ENCODE measurements around the gene NDUFB11. TPM values are rescaled to one million over a fixed set of nuclear protein-coding genes. Genes with fewer than 3 reads are reported as not detected.

NDUFB11 gene
- total RNA-seq, 1 donor from 2014 or later = 32.1 TPM

DNA sequence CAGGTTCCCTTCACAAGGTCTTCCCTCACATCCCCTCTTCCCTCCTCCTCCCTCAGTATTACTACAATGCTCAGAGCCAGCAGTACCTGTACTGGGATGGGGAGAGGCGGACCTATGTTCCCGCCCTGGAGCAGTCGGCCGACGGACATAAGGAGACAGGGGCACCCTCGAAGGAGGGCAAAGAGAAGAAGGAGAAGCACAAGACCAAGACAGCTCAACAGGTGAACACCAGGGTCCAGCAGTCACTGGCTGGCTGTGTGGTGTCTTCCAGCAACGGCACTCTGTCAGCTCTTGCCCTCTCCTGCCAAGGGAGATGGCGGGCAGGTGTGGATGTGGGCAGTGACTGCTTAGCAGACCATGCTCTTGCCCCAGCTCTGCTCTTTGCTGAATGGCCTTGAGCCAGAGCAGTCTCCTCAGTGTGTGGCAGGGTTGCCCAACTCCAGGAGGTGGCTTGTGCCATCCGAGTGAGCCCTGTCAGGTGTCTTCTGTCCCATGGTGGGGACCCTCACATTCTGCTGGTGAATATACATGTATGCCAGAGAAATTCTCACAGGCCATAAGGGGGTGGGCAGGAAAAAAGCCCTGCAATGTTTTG, 37.7 kb upstream of the NDUFB11 start:
- TF ChIP-seq, protein P1, sequence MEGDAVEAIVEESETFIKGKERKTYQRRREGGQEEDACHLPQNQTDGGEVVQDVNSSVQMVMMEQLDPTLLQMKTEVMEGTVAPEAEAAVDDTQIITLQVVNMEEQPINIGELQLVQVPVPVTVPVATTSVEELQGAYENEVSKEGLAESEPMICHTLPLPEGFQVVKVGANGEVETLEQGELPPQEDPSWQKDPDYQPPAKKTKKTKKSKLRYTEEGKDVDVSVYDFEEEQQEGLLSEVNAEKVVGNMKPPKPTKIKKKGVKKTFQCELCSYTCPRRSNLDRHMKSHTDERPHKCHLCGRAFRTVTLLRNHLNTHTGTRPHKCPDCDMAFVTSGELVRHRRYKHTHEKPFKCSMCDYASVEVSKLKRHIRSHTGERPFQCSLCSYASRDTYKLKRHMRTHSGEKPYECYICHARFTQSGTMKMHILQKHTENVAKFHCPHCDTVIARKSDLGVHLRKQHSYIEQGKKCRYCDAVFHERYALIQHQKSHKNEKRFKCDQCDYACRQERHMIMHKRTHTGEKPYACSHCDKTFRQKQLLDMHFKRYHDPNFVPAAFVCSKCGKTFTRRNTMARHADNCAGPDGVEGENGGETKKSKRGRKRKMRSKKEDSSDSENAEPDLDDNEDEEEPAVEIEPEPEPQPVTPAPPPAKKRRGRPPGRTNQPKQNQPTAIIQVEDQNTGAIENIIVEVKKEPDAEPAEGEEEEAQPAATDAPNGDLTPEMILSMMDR (IDR thresholded peaks at IDR 0.05; ENCODE audit: insufficient read depth, low read length, severe bottlenecking) = no peak
- H3K27me3 ChIP-seq (ENCODE audit: control insufficient read depth, insufficient read depth, low read length) = no peaks in the 10 kb centered on the region
- no peak for DNase-seq (ENCODE audit: low read depth)
- no peak overlapping the region for H3K4me3 ChIP-seq (ENCODE audit: low read depth, low read length)
- no peak for FAIRE-seq
- H3K36me3 ChIP-seq (ENCODE audit: control insufficient read depth, insufficient read depth, low read length) = peaks cover 11% of the 10 kb centered on the region

DNA sequence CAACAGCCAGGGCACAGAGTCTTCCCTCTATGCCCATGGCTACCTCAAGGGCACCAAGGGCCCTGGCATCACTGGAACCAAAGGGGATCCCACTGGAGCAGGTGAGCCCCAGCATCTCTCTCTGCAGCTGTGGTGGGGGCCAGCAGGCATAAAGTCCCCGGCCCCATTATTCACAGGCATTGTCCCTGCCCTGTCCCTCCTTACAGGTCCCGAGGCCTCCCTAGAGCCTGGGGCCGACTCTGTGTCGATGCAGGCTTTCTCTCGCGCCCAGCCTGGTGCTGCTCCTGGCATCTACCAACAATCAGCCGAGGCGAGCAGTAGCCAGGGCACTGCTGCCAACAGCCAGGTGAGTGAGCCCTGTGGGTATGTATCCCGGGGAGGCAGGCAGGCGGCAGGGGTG, 36.8 kb upstream of the NDUFB11 start:
- H3K36me3 ChIP-seq (ENCODE audit: control insufficient read depth, insufficient read depth, low read length) = peaks cover 14% of the 10 kb centered on the region
- FAIRE-seq (no peak), DNase-seq (ENCODE audit: low read depth) (no peak)

DNA sequence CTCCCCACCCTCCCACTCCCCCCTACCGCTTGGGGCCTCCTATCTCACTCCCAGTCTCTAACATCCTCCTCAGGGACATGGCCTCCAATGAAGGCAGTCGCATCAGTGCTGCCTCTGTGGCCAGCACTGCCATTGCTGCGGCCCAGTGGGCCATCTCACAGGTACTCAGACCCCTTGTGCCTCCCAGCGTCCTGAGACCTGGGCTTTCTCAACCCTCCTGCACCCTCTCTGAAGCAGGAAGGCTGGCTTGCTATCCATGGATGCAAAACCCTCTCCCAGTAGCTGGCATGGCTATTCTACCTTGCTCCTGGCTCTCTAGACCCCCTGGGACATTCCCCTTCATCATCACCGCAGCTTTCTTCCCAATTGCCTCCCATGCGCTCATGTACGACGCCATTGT, 35.8 kb upstream of the NDUFB11 start:
- Histone ChIP-seq H3K36me3 (ENCODE audit: control insufficient read depth, insufficient read depth, low read length) (peaks cover 17% of the 10 kb centered on the region), H3K4me3 (ENCODE audit: low read depth, low read length) (no peak overlapping the region), H3K27me3 (ENCODE audit: control insufficient read depth, insufficient read depth, low read length) (no peaks in the 10 kb centered on the region)
- TF ChIP-seq, protein P1 (IDR thresholded peaks at IDR 0.05; ENCODE audit: insufficient read depth, low read length, severe bottlenecking) = no peak
- no peak for DNase-seq (ENCODE audit: low read depth)
- no peak for FAIRE-seq

More for the DNA sequence above, 36.8 kb upstream of the NDUFB11 start:
- H3K4me3 ChIP-seq (ENCODE audit: low read depth, low read length) = no peak overlapping the region
- TF ChIP-seq, protein P1 (IDR thresholded peaks at IDR 0.05; ENCODE audit: insufficient read depth, low read length, severe bottlenecking) = no peak
- no peaks in the 10 kb centered on the region for H3K27me3 ChIP-seq (ENCODE audit: control insufficient read depth, insufficient read depth, low read length)

DNA sequence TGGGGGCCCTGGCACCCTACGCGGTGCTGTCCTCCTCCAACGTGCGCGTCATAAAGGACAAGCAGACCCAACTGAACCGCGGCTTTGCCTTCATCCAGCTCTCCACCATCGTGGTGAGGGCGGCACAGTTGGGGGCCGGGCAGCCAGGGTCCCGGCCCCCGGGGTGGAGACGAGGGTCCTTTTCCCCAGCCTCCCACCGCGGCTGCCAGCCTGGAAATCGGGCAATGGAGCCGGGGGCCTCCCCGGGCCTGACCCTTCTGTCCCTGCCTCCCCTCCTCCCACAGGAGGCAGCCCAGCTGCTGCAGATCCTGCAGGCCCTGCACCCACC, 35.4 kb upstream of the NDUFB11 start:
- no peak for FAIRE-seq
- Histone ChIP-seq H3K4me3 (ENCODE audit: low read depth, low read length) (no peak overlapping the region), H3K36me3 (ENCODE audit: control insufficient read depth, insufficient read depth, low read length) (peaks cover 17% of the 10 kb centered on the region), H3K27me3 (ENCODE audit: control insufficient read depth, insufficient read depth, low read length) (no peaks in the 10 kb centered on the region)
- TF ChIP-seq, protein P1 (IDR thresholded peaks at IDR 0.05; ENCODE audit: insufficient read depth, low read length, severe bottlenecking) = no peak
- DNase-seq (ENCODE audit: low read depth) = no peak

DNA sequence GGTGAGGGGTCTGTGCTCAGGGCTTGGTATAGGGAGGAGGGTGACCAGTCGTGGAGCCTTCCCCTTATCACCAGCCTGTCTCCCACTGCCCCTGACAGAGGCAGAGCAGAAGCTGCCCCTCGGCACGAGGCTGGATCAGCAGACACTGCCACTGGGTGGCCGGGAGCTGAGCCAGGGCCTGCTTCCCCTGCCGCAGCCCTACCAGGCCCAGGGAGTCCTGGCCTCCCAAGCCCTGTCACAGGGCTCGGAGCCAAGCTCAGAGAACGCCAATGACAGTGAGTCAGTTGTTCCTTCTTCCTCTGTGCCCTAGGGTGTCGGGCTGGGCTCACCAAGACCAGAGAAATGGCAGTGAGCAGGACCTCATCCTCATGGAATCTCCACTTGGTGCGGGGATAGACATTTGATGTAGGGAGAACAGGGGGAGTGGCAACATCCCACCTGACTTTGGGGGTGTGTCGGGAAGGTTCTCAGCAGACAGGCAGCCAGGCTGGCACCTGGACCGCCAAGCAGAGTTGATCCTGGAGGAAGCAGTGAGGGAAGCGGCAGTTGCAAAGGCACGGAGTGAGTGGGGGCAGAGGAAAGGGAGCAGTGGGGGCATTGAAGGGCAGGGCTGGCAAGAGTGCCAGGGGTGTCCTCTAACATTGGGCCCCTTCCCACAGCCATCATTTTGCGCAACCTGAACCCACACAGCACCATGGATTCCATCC, 34.9 kb upstream of the NDUFB11 start:
- TF ChIP-seq, protein P1 (IDR thresholded peaks at IDR 0.05; ENCODE audit: insufficient read depth, low read length, severe bottlenecking) = no peak
- no peaks in the 10 kb centered on the region for H3K27me3 ChIP-seq (ENCODE audit: control insufficient read depth, insufficient read depth, low read length)
- no peak overlapping the region for H3K4me3 ChIP-seq (ENCODE audit: low read depth, low read length)
- FAIRE-seq (no peak), DNase-seq (ENCODE audit: low read depth) (peak; percentile 30)
- H3K36me3 ChIP-seq (ENCODE audit: control insufficient read depth, insufficient read depth, low read length) = peaks cover 19% of the 10 kb centered on the region
